ENCODE measurements around the gene RNF31. TPM values are rescaled to one million over a fixed set of nuclear protein-coding genes. Genes with fewer than 3 reads are reported as not detected.

The RNF31 gene
- total and polyA plus RNA-seq, 2 of the 13 experiments (the other 11 are each of a cell fraction or from before 2014, with no cell fraction given), result 48.2 to 86.8 TPM

- no peak for TF ChIP-seq ZMYM2 (CRISPR knock-in tag; IDR thresholded peaks at IDR 0.05)
- no peak for TF ChIP-seq SMC3 (IDR thresholded peaks at IDR 0.05; ENCODE audit: low read length)
- no peak for TF ChIP-seq RORA (CRISPR knock-in tag; IDR thresholded peaks at IDR 0.05)
- peak; percentile 60 for TF ChIP-seq PTBP1 (IDR thresholded peaks at IDR 0.05; ENCODE audit: low read depth, low read length, poor library complexity, severe bottlenecking)
- TF ChIP-seq ZNF784 (CRISPR knock-in tag; IDR thresholded peaks at IDR 0.05; ENCODE audit: borderline replicate concordance), result no peak
- no peak for TF ChIP-seq MAZ (IDR thresholded peaks at IDR 0.05; ENCODE audit: borderline replicate concordance, low read depth, low read length)
- TF ChIP-seq MAZ (CRISPR knock-in tag; IDR thresholded peaks at IDR 0.05; ENCODE audit: low read depth), result no peak
- TF ChIP-seq HNRNPH1 (optimal IDR thresholded peaks at IDR 0.05; ENCODE audit: low read depth, low read length), result no peak
- TF ChIP-seq NCOA5 (CRISPR knock-in tag; IDR thresholded peaks at IDR 0.05), result peak; percentile 34; the same call in 1 of the 2 replicates
- no peak for TF ChIP-seq U2AF1 (optimal IDR thresholded peaks at IDR 0.05; ENCODE audit: low read depth, low read length)
- TF ChIP-seq YEATS2 (CRISPR knock-in tag; IDR thresholded peaks at IDR 0.05; ENCODE audit: borderline replicate concordance), result no peak
- TF ChIP-seq MXD1 (CRISPR knock-in tag; IDR thresholded peaks at IDR 0.05), result 0 out of 2 replicates have a peak, but pooled peaks have one; percentile 20
- TF ChIP-seq CTCF (CRISPR knock-in tag; IDR thresholded peaks at IDR 0.05), result 0 out of 2 replicates have a peak, but pooled peaks have one; percentile 10
- 0 out of 2 replicates have a peak, but pooled peaks have one; percentile 68 for TF ChIP-seq ZNF550 (CRISPR knock-in tag; IDR thresholded peaks at IDR 0.05; ENCODE audit: borderline replicate concordance)
- TF ChIP-seq CSRNP2 (CRISPR knock-in tag; conservative IDR thresholded peaks at IDR 0.05; ENCODE audit: low read depth), result no peak
- no peak for TF ChIP-seq ZNF780A (CRISPR knock-in tag; IDR thresholded peaks at IDR 0.05)
These were observed 31.7 kb upstream of the RNF31 start (continued) for GRCh38 chr14:24115422-24116127.

Data from HepG2 (cell line).